ENCODE results near the gene SCN10A.

DNA sequence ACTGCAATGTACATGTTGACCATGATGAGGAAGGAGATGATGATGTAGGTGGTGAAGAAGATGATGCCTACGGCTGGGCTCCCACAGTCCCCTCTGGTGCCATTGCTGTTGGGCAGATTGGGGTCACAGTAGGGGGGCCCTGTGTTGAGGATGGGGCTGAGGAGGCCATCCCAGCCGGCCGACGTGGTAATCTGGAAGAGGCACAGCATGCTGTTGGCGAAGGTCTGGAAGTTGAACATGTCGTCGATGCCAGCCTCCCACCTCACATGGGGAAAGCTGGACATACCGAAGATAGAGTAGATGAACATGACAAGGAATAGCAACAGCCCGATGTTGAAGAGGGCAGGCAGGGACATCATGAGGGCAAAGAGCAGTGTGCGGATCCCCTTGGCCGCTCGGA, 118.0 kb downstream of the SCN10A start:
- no peak for TF ChIP-seq POLR2A (IDR thresholded peaks at IDR 0.05)
- TF ChIP-seq, protein P1, sequence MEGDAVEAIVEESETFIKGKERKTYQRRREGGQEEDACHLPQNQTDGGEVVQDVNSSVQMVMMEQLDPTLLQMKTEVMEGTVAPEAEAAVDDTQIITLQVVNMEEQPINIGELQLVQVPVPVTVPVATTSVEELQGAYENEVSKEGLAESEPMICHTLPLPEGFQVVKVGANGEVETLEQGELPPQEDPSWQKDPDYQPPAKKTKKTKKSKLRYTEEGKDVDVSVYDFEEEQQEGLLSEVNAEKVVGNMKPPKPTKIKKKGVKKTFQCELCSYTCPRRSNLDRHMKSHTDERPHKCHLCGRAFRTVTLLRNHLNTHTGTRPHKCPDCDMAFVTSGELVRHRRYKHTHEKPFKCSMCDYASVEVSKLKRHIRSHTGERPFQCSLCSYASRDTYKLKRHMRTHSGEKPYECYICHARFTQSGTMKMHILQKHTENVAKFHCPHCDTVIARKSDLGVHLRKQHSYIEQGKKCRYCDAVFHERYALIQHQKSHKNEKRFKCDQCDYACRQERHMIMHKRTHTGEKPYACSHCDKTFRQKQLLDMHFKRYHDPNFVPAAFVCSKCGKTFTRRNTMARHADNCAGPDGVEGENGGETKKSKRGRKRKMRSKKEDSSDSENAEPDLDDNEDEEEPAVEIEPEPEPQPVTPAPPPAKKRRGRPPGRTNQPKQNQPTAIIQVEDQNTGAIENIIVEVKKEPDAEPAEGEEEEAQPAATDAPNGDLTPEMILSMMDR (IDR thresholded peaks at IDR 0.05): no peak

All from Peyer's patch (tissue), 4 donors.